SK-N-SH treated with all-trans-retinoic acid at 6 μM for 48 hours (cell line): ENCODE data around the gene FBLN2.

Experiments
- ATAC-seq: fragments of 200-7000 bp; cut with Tn5 transposase; 3 replicates; pipeline ENCODE4 v1.9.1; 2020; ENCODE audit warnings: mild to moderate bottlenecking, moderate library complexity
- ARNTL ChIP-seq: fragments of 450-650 bp; formaldehyde crosslinking; IDR thresholded peaks from 2 replicates; pipeline ENCODE4 v1.5.0; 2020; ENCODE audit warnings: low read depth, mild to moderate bottlenecking, moderate library complexity, borderline replicate concordance
- BACH2 ChIP-seq: fragments of 250-450 bp; sonication (Bioruptor Pico); IDR thresholded peaks from 2 replicates; pipeline ENCODE4 v1.9.0; 2021; ENCODE audit warnings: mild to moderate bottlenecking, borderline replicate concordance
- CREB5 ChIP-seq: fragments of 250-450 bp; sonication (Bioruptor Pico); IDR thresholded peaks from 2 replicates; pipeline ENCODE4 v1.5.1; 2020; ENCODE audit warnings: low read depth, mild to moderate bottlenecking, moderate library complexity
- CSDC2 ChIP-seq: fragments of 250-450 bp; sonication (Bioruptor Pico); IDR thresholded peaks from 2 replicates; pipeline ENCODE4 v1.5.0; 2020; ENCODE audit warnings: mild to moderate bottlenecking, moderate library complexity
- CSRNP3 ChIP-seq: fragments of 250-450 bp; sonication (Bioruptor Pico); IDR thresholded peaks from 2 replicates; pipeline ENCODE4 v1.5.1; 2021; ENCODE audit warnings: mild to moderate bottlenecking, moderate library complexity
- ESRRG ChIP-seq: fragments of 250-450 bp; sonication (Bioruptor Pico); IDR thresholded peaks from 2 replicates; pipeline ENCODE4 v1.6.1; 2021; ENCODE audit warnings: mild to moderate bottlenecking
- ISL1 ChIP-seq: fragments of 250-450 bp; sonication (Bioruptor Pico); IDR thresholded peaks from 2 replicates; pipeline ENCODE4 v2.1.2; 2022; ENCODE audit warnings: mild to moderate bottlenecking, moderate library complexity
- OSR1 ChIP-seq: fragments of 250-450 bp; sonication (Bioruptor Pico); IDR thresholded peaks from 2 replicates; pipeline ENCODE4 v1.8.0; 2022; ENCODE audit warnings: moderate library complexity, mild to moderate bottlenecking, inconsistent platforms
- PATZ1 ChIP-seq: fragments of 250-450 bp; sonication (Bioruptor Pico); IDR thresholded peaks from 2 replicates; pipeline ENCODE4 v1.8.0; 2020; ENCODE audit warnings: mild to moderate bottlenecking, moderate library complexity, borderline replicate concordance
- POU6F1 ChIP-seq: fragments of 250-450 bp; sonication (Bioruptor Pico); IDR thresholded peaks from 2 replicates; pipeline ENCODE4 v1.8.0; 2021; ENCODE audit warnings: low read depth, mild to moderate bottlenecking, moderate library complexity, borderline replicate concordance
- PPARA ChIP-seq: fragments of 250-450 bp; sonication (Bioruptor Pico); IDR thresholded peaks from 2 replicates; pipeline ENCODE4 v1.5.0; 2020; ENCODE audit warnings: mild to moderate bottlenecking, borderline replicate concordance
- RARB ChIP-seq: fragments of 250-450 bp; sonication (Bioruptor Pico); IDR thresholded peaks from 2 replicates; pipeline ENCODE4 v1.8.0; 2021; ENCODE audit warnings: mild to moderate bottlenecking, moderate library complexity
- SNAI2 ChIP-seq: fragments of 250-450 bp; sonication (Bioruptor Pico); IDR thresholded peaks from 2 replicates; pipeline ENCODE4 v1.5.0; 2020; ENCODE audit warnings: mild to moderate bottlenecking, moderate library complexity
- TCF4 ChIP-seq: fragments of 250-450 bp; sonication (Bioruptor Pico); IDR thresholded peaks from 2 replicates; pipeline ENCODE4 v1.8.0; 2021; ENCODE audit warnings: mild to moderate bottlenecking, moderate library complexity, borderline replicate concordance
- TOX ChIP-seq: fragments of 250-450 bp; sonication (Bioruptor Pico); IDR thresholded peaks from 2 replicates; pipeline ENCODE4 v1.8.0; 2021; ENCODE audit warnings: mild to moderate bottlenecking, moderate library complexity, borderline replicate concordance
- ZC3H10 ChIP-seq: fragments of 250-450 bp; sonication (Bioruptor Pico); IDR thresholded peaks from 2 replicates; pipeline ENCODE4 v1.5.1; 2021; ENCODE audit warnings: mild to moderate bottlenecking, moderate library complexity
- ZFP30 ChIP-seq: fragments of 450-650 bp; formaldehyde crosslinking; IDR thresholded peaks from 2 replicates; pipeline ENCODE4 v1.5.0; 2022; ENCODE audit warnings: mild to moderate bottlenecking, moderate library complexity
- ZNF70 ChIP-seq: fragments of 450-650 bp; formaldehyde crosslinking; IDR thresholded peaks from 2 replicates; pipeline ENCODE4 v1.5.0; 2020; ENCODE audit warnings: mild to moderate bottlenecking, moderate library complexity
- ZNF8 ChIP-seq: fragments of 450-650 bp; formaldehyde crosslinking; IDR thresholded peaks from 2 replicates; pipeline ENCODE4 v1.5.0; 2020; ENCODE audit warnings: mild to moderate bottlenecking, moderate library complexity
- TF ChIP-seq, protein P1 (sequence below): fragments of 250-450 bp; sonication (Bioruptor Pico); IDR thresholded peaks from 2 replicates; pipeline ENCODE4 v1.5.0; 2020; ENCODE audit warnings: mild to moderate bottlenecking, moderate library complexity

The FBLN2 gene

GRCh38 chr3:13642597-13642996 lies 93.7 kb downstream of the FBLN2 start:
- no peak for TF ChIP-seq ZC3H10 (CRISPR knock-in tag)
- no peak for ATAC-seq

DNA sequence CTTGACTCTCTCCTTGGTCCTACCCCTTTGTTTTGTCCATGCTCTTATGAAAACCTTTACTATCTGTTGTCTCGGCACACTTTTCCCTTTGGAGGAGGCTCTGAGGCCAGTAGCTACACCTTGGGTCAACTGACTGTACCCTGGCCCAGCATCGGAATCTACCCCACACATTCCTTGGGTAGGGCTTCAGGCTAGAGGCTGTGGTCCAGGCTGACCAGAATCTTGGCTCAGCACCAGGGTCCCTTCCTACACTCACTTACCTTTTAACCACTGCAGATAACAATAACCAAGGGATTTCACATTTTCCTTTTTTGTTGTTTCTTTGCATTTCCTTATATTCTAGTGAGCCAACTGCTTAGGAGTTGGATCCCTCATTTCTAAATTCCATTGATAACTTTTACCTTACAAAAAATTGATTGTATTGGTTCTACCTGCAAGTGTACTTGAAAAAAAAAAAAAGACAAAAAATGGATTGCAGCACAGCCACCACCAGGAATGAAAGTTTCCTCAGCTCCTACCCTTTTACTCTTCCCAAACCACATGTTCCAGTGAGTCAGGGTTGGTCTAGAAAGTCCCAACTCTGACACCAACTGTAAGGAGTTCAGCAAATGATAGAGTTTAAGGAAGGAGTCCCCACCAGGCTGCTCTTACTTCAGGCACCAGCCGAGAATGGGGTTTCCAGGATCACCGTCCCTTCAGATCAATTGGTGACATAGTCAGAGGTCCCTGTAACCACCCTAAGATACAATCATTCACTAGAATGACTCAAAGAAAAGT lies 95.6 kb downstream of the FBLN2 start:
- TF ChIP-seq ESRRG (CRISPR knock-in tag) = no peak
- TF ChIP-seq RARB (CRISPR knock-in tag) = no peak
- TF ChIP-seq, protein P1, sequence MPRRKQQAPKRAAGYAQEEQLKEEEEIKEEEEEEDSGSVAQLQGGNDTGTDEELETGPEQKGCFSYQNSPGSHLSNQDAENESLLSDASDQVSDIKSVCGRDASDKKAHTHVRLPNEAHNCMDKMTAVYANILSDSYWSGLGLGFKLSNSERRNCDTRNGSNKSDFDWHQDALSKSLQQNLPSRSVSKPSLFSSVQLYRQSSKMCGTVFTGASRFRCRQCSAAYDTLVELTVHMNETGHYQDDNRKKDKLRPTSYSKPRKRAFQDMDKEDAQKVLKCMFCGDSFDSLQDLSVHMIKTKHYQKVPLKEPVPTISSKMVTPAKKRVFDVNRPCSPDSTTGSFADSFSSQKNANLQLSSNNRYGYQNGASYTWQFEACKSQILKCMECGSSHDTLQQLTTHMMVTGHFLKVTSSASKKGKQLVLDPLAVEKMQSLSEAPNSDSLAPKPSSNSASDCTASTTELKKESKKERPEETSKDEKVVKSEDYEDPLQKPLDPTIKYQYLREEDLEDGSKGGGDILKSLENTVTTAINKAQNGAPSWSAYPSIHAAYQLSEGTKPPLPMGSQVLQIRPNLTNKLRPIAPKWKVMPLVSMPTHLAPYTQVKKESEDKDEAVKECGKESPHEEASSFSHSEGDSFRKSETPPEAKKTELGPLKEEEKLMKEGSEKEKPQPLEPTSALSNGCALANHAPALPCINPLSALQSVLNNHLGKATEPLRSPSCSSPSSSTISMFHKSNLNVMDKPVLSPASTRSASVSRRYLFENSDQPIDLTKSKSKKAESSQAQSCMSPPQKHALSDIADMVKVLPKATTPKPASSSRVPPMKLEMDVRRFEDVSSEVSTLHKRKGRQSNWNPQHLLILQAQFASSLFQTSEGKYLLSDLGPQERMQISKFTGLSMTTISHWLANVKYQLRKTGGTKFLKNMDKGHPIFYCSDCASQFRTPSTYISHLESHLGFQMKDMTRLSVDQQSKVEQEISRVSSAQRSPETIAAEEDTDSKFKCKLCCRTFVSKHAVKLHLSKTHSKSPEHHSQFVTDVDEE (CRISPR knock-in tag) = no peak
- TF ChIP-seq ZC3H10 (CRISPR knock-in tag) = no peak
- TF ChIP-seq SNAI2 (CRISPR knock-in tag) = no peak
- no peak for ATAC-seq

- ATAC-seq = no peak
- no peak for TF ChIP-seq ZC3H10 (CRISPR knock-in tag)
- no peak for TF ChIP-seq TCF4 (CRISPR knock-in tag)
- TF ChIP-seq ESRRG (CRISPR knock-in tag) = no peak
- TF ChIP-seq ISL1 = no peak
- TF ChIP-seq BACH2 (CRISPR knock-in tag) = no peak
- TF ChIP-seq SNAI2 (CRISPR knock-in tag) = no peak
- TF ChIP-seq ZNF70 (CRISPR knock-in tag) = no peak
- no peak for TF ChIP-seq PATZ1 (CRISPR knock-in tag)
- TF ChIP-seq TOX (CRISPR knock-in tag) = no peak
- TF ChIP-seq ZFP30 = no peak
- no peak for TF ChIP-seq RARB (CRISPR knock-in tag)
- no peak for TF ChIP-seq POU6F1 (CRISPR knock-in tag)
- no peak for TF ChIP-seq CSRNP3
- TF ChIP-seq ARNTL (CRISPR knock-in tag) = no peak
- TF ChIP-seq ZNF8 (CRISPR knock-in tag) = no peak
- no peak for TF ChIP-seq CREB5 (CRISPR knock-in tag)
- TF ChIP-seq CSDC2 (CRISPR knock-in tag) = no peak
- TF ChIP-seq PPARA (CRISPR knock-in tag) = no peak
- no peak for TF ChIP-seq OSR1 (CRISPR knock-in tag)
These were observed 97.1 kb downstream of the FBLN2 start for GRCh38 chr3:13645801-13646637.
